GM18907 (cell line): ENCODE data around the gene POLDIP3.
"Not testable (repeated sequence)": the region's sequence is repeated elsewhere in the genome, so short reads cannot be mapped to it uniquely, and the experiment has no call there.

Experiments
- ATAC-seq: cut with Tn5 transposase; IDR thresholded peaks from one replicate; pipeline ENCODE4 v1.9.1; 2021; ENCODE audit warnings: mild to moderate bottlenecking, moderate library complexity; ENCODE audit not compliant: unreplicated experiment

The POLDIP3 gene

DNA sequence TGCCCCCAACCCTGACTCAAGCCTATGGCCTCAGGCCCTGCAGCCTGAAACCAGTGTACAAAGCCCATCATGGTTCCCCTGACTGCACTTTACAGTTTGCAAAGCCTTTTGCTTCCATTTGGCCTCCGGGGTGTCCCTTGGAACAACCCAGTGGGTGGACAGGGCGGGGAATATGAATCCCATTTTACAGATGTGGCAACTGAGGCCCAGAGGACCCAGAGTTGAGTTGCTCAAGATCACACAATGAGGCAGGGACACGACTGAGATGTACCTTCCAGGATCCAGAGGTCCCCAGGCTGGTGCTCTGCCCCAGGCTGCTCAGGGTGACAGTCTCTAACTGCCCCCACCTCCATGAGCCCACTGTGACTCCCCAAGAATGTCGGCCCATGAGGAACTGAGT lies 5.4 kb upstream of the POLDIP3 start:
- ATAC-seq: no peak

DNA sequence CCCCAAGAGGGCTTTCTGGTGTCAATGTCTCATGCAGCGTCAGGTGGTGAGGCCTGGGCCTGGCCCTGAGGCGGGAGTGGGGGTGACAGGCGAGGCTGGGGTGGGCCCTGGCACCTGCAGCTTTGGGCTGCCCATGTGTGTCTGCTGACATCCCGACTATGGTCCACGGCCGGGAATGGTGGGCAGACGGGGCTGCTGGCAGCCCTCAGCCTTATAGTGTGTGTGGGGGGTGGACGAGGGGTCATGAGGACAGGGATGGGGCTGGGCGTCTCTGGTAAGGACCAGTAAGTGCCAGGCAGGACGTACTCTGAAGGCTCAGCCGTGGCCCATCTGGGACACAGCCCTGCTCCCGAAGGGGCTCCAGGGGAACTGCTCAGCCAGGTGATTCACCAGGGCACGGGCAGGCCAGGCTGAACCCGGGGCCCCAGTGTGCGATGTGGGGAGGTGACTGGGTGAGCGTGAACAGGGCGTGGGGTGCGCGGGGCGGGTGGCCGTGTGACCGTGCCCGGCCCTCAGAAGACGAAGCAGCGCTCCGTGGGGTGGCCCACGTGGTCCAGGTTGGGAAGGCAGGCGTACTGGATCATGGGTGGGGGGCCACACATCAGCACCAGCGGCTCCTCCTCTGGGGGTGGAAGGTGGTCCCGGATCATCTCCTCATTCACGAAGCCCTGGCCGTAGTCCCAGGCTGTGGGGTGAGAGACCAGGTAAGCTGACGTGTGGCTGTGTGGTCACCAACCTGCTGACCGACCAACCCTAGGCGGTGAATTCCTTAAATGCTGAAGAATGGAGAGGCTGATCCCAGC lies 4.8 kb upstream of the POLDIP3 start:
- ATAC-seq: no peak

GRCh38 chr22:42617155-42617983 lies 2.7 kb upstream of the POLDIP3 start:
- ATAC-seq: no peak

DNA sequence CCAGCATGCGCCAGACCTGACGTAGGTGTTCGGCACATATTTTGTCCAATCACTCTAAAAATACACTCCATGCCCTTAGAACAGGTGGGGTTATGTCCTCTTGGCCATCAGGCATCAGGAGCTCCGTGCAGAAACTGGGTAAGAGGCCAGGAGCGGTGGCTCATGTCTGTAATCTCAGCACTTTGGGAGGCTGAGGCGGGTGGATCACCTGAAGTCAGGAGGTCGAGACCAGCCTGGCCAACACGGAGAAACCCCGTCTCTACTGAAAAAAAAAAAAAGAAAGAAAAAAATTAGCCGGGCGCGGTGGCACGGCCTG lies 1.1 kb upstream of the POLDIP3 start:
- ATAC-seq: not testable (repeated sequence)

- peak; percentile 63 for ATAC-seq
Measured at GRCh38 chr22:42615092-42615859, 593 bp upstream of the POLDIP3 start.

DNA sequence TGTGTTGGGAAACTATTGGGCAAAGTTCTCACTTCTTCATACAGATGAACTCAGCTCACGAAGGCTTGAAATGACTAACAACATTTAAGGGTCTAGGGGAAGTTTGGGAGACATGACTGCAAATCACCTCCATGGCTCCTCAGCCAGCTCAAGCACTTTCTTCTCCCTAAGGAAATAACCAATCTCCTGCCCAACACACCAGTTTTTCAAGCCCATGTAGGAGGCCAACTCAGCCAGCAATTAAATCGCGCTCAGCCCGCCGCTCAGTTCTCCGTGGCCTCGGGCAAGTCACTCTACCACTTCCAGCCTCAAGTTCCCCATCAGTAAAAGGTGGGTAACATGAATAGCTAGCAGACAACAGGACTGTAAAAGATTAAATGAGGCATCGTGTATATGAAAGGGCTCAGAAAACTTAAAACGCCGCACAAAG lies 796 bp downstream of the POLDIP3 start:
- ATAC-seq: peak; percentile 1

GRCh38 chr22:42612336-42612735 lies 2.3 kb downstream of the POLDIP3 start:
- ATAC-seq: no peak

DNA sequence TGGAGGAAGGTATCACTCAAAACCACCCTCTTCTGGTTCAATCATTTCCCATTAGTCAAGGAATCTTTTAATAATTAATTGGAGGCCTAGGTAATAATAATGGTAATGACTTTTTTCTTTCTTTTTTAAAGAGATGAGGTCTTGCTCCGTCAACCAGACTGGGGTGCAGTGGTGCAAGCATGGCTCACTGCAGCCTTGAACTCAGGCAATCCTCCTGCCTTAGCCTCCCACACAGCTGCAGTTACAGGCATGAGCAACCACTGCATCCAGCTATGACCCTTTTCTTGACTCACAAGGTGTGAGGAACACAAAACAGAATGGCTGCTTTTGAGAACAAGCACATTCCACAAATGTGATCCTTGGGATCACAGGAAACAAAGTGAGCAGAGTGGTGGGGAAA lies 3.6 kb downstream of the POLDIP3 start:
- ATAC-seq: no peak

- no peak for ATAC-seq
Measured at GRCh38 chr22:42610186-42610585, 4.5 kb downstream of the POLDIP3 start.

- no peak for ATAC-seq
Measured at GRCh38 chr22:42608823-42609361, 5.8 kb downstream of the POLDIP3 start.

DNA sequence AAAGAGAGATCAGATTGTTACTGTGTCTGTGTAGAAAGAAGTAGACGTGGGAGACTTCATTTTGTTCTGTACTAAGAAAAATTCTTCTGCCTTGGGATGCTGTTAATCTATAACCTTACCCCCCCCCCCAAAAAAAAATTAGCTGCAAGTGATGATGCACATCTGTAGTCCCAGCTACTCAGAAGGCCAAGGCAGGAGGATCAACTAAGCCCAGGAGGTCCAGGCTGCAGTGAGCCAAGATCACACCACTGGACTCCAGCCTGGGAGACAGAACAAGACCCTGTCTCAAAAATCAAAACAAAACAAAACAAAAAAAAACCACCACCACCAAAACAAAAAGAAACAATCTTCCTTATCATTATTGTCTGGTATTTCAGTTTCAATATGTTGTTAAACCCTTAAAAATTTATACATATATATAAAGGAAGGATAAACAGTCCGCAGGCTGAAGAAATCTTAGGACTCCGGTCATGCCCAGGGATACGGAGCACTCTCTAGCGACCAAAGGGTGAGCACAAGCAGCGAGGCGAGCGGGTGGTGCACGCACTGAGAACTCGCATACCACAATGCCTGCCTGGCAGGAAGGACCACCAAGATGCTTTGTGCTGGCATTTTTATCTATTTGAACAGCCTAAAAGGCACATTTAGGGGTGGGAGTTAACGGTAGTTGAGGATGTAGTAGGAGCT lies 6.4 kb downstream of the POLDIP3 start:
- ATAC-seq: no peak

- not testable (repeated sequence) for ATAC-seq
Measured at GRCh38 chr22:42607641-42608040, 7.0 kb downstream of the POLDIP3 start.

DNA sequence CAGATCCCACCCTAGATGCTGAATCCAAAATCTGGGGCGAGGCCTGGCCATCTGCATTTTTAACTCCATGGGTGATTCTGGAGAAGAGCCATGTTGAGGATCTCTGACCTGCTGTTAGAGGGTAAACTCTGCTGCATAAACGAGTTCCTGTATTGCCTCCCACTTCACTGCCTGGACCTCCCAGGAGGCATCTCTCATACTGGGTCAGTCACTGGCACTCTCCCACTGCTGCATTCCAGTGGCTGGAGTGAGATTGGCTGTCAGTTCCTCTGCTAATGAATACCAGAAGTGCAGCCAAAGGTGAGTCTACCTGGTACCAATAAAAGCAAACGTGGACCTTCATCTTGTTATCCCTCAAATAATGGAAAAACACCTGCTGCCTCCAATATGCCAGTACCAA lies 10.3 kb downstream of the POLDIP3 start:
- ATAC-seq: no peak

GRCh38 chr22:42603427-42603826 lies 11.3 kb downstream of the POLDIP3 start:
- ATAC-seq: no peak

GRCh38 chr22:42602470-42602869 lies 12.2 kb downstream of the POLDIP3 start:
- ATAC-seq: no peak

GRCh38 chr22:42601879-42602465 lies 12.7 kb downstream of the POLDIP3 start:
- no peak for ATAC-seq

DNA sequence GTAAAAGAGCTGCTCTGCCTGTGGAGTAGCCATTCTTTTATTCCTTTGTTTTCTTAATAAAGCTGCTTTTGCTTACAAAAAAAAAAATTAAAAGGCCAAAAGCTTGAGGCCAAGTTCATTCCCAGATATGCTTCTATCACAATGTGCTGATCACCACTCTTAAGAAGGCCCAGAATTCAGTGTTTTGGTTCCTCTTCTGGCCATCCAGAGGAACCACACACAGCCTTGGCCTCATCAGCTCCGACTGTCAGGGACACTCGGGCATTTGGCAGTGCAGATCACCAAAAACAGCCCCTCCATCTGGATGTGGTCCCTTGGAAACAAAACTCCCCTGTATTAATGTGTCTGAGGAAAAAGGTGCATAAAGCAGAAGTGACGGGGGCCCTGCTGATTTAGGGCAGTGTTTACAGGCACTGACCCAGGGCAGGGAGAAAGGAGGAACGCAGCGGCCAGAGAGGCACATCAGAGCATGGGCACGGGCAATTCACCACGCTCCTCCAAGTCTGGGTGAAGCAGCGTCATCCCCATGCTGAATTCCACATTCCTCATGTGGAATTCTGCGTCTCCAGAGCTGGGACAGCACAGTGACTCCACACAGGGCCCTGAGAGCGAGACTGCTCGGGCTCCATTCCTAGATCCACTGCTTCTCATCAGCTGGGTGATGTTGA lies 17.7 kb downstream of the POLDIP3 start:
- no peak for ATAC-seq

DNA sequence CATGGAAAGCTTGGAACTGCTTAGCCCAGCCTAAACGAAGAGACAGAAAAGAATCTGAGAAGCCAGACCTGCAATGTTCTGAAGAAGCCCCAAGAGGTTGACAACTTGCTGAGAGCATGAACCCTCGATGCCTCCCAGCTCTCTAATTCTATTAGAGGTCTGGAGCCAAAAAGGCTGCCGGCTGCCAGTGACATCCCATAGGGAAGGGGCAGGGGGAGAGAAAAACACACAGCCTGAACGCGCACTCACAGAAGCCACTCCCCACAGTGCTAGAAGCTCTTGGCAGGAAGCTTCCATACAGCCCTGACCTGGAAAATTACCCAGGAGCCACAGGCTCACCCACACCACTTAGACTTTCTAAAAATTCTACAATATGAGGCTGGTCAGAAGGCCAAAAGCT lies 18.3 kb downstream of the POLDIP3 start:
- ATAC-seq: no peak

DNA sequence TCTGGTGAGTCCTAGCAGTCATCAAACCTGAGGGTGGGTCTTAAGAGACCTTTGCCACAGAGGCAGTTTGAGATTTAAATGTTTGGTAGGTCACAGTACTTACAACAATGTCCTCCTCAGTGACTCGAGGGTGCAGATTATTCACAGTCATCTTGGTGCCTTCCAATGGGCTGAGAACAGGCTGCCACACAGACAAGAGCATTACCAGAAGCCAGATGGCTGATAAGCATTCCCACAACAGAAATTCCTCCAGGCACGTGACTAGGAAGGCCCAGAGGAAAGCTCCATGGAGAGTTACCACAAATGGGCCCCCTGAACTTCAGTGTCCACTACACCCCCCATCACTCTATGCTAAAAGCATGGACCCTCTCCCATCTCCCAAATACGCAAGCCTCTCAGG lies 19.2 kb downstream of the POLDIP3 start:
- no peak for ATAC-seq

GRCh38 chr22:42591987-42592386 lies 22.7 kb downstream of the POLDIP3 start:
- no peak for ATAC-seq
